GM12878 (cell line): Measurements from ENCODE around the gene PHYH. TPM values are rescaled to one million over a fixed set of nuclear protein-coding genes. Genes with fewer than 3 reads are reported as not detected.

Source experiments
- BHLHE40 ChIP-seq, 2 experiments: fragments of 450-650 bp in 1 of 2; IDR thresholded peaks; 2 replicates each; pipeline ENCODE4 v1.6.1; 2011 to 2017; ENCODE audit warnings: low read depth in 2 of 2, borderline replicate concordance in 1 of 2, improper control_type of control experiment in 1 of 2, low read length in 1 of 2, mild to moderate bottlenecking in 1 of 2
- BMI1 ChIP-seq: fragments of 450-650 bp; IDR thresholded peaks from 2 replicates; pipeline ENCODE4 v1.6.1; 2016; ENCODE audit warnings: mild to moderate bottlenecking, moderate library complexity, borderline replicate concordance
- CBX3 ChIP-seq: fragments of 200-600 bp; sonication (generic); IDR thresholded peaks from 2 replicates; pipeline ENCODE4 v1.6.1; 2016; ENCODE audit warnings: low read depth, borderline replicate concordance
- CHD2 ChIP-seq: IDR thresholded peaks from 2 replicates; pipeline ENCODE4 v1.6.1; 2011; ENCODE audit warnings: low read depth, low read length, improper control_type of control experiment, borderline replicate concordance
- ETV6 ChIP-seq, 2 experiments: fragments of 450-650 bp in 1 of 2; IDR thresholded peaks in 1 of 2; conservative IDR thresholded peaks in 1 of 2; 2 replicates each; pipeline ENCODE4 v1.6.1; 2014; ENCODE audit warnings: antibody characterized with exemption in 1 of 2, borderline replicate concordance in 1 of 2, low read depth in 1 of 2, mild to moderate bottlenecking in 1 of 2, moderate library complexity in 1 of 2
- EZH2 ChIP-seq: IDR thresholded peaks from 2 replicates; pipeline ENCODE4 v1.6.1; 2012; ENCODE audit warnings: low read depth, mild to moderate bottlenecking, control low read depth, inconsistent platforms, low read length, borderline replicate concordance; ENCODE audit not compliant: control insufficient read depth
- IKZF2 ChIP-seq, 2 experiments: fragments of 450-650 bp; IDR thresholded peaks; 2 replicates each; pipeline ENCODE4 v1.6.1; 2017; ENCODE audit warnings: mild to moderate bottlenecking in 2 of 2, moderate library complexity in 2 of 2
- LARP7 ChIP-seq: fragments of 450-650 bp; IDR thresholded peaks from 2 replicates; pipeline ENCODE4 v1.6.1; 2017; ENCODE audit warnings: mild to moderate bottlenecking
- MEF2B ChIP-seq: fragments of 450-650 bp; IDR thresholded peaks from 2 replicates; pipeline ENCODE4 v1.6.1; 2018; ENCODE audit warnings: mild to moderate bottlenecking, moderate library complexity; ENCODE audit not compliant: partially characterized antibody, poor library complexity, severe bottlenecking
- MTA2 ChIP-seq: fragments of 450-650 bp; IDR thresholded peaks from 2 replicates; pipeline ENCODE4 v1.6.1; 2016; ENCODE audit warnings: low read depth, mild to moderate bottlenecking, moderate library complexity
- MXI1 ChIP-seq: fragments of 150-350 bp; IDR thresholded peaks from 2 replicates; pipeline ENCODE4 v1.6.1; 2011; ENCODE audit warnings: low read depth, mild to moderate bottlenecking, inconsistent platforms, low read length, improper control_type of control experiment
- MYC ChIP-seq: IDR thresholded peaks from 2 replicates; pipeline ENCODE4 v1.6.1; 2011; ENCODE audit warnings: mild to moderate bottlenecking, low read length, moderate library complexity, inconsistent platforms; ENCODE audit not compliant: insufficient read depth, insufficient replicate concordance, insufficient read length, severe bottlenecking
- NR2F1 ChIP-seq: fragments of 450-650 bp; conservative IDR thresholded peaks from 2 replicates; pipeline ENCODE4 v1.6.1; 2017; ENCODE audit warnings: mild to moderate bottlenecking
- RAD51 ChIP-seq: fragments of 450-650 bp; IDR thresholded peaks from 2 replicates; pipeline ENCODE4 v1.6.1; 2016; ENCODE audit warnings: moderate library complexity, mild to moderate bottlenecking, inconsistent platforms
- RUNX3 ChIP-seq: IDR thresholded peaks from 2 replicates; pipeline ENCODE4 v1.6.1; 2012; ENCODE audit warnings: low read length, inconsistent platforms
- SKIL ChIP-seq: fragments of 450-650 bp; IDR thresholded peaks from 2 replicates; pipeline ENCODE4 v1.6.1; 2017; ENCODE audit warnings: mild to moderate bottlenecking, low read depth, inconsistent platforms; ENCODE audit not compliant: poor library complexity, severe bottlenecking
- SP1 ChIP-seq: IDR thresholded peaks from one replicate; pipeline ENCODE4 v1.6.1; 2011; ENCODE audit warnings: low read depth, low read length
- SPI1 ChIP-seq: IDR thresholded peaks from 2 replicates; pipeline ENCODE4 v1.6.1; 2011; ENCODE audit warnings: low read depth, mild to moderate bottlenecking, low read length, moderate library complexity, borderline replicate concordance; ENCODE audit not compliant: insufficient read depth
- STAT1 ChIP-seq: fragments of 450-650 bp; conservative IDR thresholded peaks from 2 replicates; pipeline ENCODE4 v1.6.1; 2014; ENCODE audit warnings: antibody characterized with exemption, mild to moderate bottlenecking
- TCF3 ChIP-seq: IDR thresholded peaks from 2 replicates; pipeline ENCODE4 v1.6.1; 2012; ENCODE audit warnings: low read depth, mild to moderate bottlenecking, low read length, borderline replicate concordance; ENCODE audit not compliant: insufficient read depth
- polyA plus RNA-seq, 11 experiments: library from polyadenylated mRNA; depleted of rRNA in 4 of 11; unstranded in 6 of 11; stranded (reverse) in 5 of 11; fragments of >200 nt; fragmentation: Nextera tagmentation in 4 of 11; fragmentation: Illumina TruSeq in 1 of 11; extraction: Ambion mirVana in 4 of 11; extraction: Trizol in 1 of 11; gene quantifications; 1 replicate in 1 of 11; 2 replicates in 10 of 11; pipeline versions ENCODE4 v1.2.1 to v1.2.3, GENCODE V29; 2011 to 2016; ENCODE audit warnings: inconsistent platforms in 2 of 11, missing spikeins in 2 of 11, low read depth in 1 of 11
- total RNA-seq, 4 experiments: library from RNA; depleted of rRNA in 3 of 4; stranded (reverse); fragments of >200 nt in 3 of 4; fragmentation: Illumina TruSeq in 1 of 4; extraction: Trizol in 1 of 4; gene quantifications; 2 replicates each; pipeline versions ENCODE4 v1.2.1 to v1.2.3, GENCODE V29; 2013 to 2021
- TF ChIP-seq, protein P1 (sequence below): fragments of 450-650 bp; formaldehyde crosslinking; IDR thresholded peaks from 2 replicates; pipeline ENCODE4 v1.4.0; 2022; ENCODE audit warnings: mild to moderate bottlenecking, moderate library complexity
- TF ChIP-seq, protein P2 (sequence below): IDR thresholded peaks from 2 replicates; pipeline ENCODE4 v1.6.1; 2012; ENCODE audit warnings: low read length, inconsistent platforms

The PHYH gene
- total and polyA plus RNA-seq, 10 of the 15 experiments (the other 5 are each of a cell fraction or from before 2014, with no cell fraction given) = 3.2 to 10.3 (median 5.0) TPM

DNA sequence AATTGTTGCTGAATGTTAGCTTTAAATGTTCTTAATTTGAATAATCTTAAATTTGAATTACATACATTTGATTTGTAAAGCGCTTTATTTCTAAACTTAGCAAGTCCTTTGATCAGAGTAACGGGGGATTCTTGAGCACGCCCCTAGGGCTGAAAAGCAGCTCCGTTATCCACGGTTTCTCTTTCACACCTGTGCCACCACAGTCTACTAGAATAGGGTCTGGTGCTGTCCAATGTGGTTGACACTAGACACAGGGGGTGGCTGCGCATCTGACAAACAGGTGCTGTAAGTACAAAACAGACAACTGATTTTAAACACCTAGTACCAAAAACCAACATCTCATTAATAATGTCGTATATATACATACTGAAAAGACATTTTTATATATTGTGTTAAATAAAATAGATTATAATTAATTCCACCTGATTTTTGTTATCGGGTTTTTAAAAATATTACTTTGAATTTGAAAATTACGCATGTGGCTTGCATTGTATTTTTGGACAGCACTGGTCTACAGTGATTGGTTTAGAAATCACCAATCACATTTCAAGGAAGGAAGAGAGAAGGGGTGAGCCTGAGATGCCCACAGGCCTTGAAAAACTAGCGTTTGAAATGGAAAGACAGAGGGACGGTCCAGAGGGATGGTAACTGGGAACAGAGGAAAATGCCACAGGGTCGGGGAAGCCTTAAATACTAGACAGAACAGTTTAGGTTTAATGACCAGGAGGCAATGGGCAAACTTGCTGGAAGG, 40.9 kb upstream of the PHYH start (continued):
- TF ChIP-seq SKIL (peak; percentile 84), MXI1 (0 out of 2 replicates have a peak, but pooled peaks have one; percentile 52), NR2F1 (0 out of 2 replicates have a peak, but pooled peaks have one; percentile 30), CHD2 (no peak), MYC (no peak), CBX3 (no peak), SP1 (peak; percentile 76), SPI1 (no peak), RUNX3 (peak; percentile 87), MEF2B (peak; percentile 79), BHLHE40 (IDR thresholded peaks at IDR 0.05; ENCODE audit: borderline replicate concordance in 1 of 2, low read depth in 2 of 2, low read length in 1 of 2) (peak; percentile 64 to 78; a peak in 3 of 4 replicates), LARP7 (no peak), RAD51 (peak; percentile 30; the same call in 1 of the 2 replicates), TCF3 (peak; percentile 74; the same call in 1 of the 2 replicates), IKZF2 (IDR thresholded peaks at IDR 0.05) (peak; percentile 39 to 57; a peak in 2 of 4 replicates), ETV6 (conservative IDR thresholded peaks at IDR 0.05 in 1 of 2, IDR thresholded peaks at IDR 0.05 in 1 of 2; ENCODE audit: borderline replicate concordance in 1 of 2, low read depth in 1 of 2) (no peak), STAT1 (no peak), BMI1 (no peak), EZH2 (no peak), MTA2 (peak; percentile 61; the same call in 1 of the 2 replicates)
- TF ChIP-seq, protein P1, sequence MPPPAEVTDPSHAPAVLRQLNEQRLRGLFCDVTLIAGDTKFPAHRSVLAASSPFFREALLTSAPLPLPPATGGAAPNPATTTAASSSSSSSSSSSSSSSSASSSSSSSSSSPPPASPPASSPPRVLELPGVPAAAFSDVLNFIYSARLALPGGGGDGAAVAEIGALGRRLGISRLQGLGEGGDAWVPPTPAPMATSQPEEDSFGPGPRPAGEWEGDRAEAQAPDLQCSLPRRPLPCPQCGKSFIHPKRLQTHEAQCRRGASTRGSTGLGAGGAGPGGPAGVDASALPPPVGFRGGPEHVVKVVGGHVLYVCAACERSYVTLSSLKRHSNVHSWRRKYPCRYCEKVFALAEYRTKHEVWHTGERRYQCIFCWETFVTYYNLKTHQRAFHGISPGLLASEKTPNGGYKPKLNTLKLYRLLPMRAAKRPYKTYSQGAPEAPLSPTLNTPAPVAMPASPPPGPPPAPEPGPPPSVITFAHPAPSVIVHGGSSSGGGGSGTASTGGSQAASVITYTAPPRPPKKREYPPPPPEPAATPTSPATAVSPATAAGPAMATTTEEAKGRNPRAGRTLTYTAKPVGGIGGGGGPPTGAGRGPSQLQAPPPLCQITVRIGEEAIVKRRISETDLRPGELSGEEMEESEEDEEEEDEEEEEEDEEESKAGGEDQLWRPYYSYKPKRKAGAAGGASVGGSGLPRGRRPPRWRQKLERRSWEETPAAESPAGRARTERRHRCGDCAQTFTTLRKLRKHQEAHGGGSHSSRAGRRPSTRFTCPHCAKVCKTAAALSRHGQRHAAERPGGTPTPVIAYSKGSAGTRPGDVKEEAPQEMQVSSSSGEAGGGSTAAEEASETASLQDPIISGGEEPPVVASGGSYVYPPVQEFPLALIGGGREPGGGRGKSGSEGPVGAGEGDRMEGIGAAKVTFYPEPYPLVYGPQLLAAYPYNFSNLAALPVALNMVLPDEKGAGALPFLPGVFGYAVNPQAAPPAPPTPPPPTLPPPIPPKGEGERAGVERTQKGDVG (CRISPR knock-in tag) = no peak
- TF ChIP-seq, protein P2, sequence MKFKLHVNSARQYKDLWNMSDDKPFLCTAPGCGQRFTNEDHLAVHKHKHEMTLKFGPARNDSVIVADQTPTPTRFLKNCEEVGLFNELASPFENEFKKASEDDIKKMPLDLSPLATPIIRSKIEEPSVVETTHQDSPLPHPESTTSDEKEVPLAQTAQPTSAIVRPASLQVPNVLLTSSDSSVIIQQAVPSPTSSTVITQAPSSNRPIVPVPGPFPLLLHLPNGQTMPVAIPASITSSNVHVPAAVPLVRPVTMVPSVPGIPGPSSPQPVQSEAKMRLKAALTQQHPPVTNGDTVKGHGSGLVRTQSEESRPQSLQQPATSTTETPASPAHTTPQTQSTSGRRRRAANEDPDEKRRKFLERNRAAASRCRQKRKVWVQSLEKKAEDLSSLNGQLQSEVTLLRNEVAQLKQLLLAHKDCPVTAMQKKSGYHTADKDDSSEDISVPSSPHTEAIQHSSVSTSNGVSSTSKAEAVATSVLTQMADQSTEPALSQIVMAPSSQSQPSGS = peak; percentile 31; the same call in 1 of the 2 replicates
